CD4-positive, alpha-beta T cell treated with Interleukin-15 for 1 hour (primary cell): ENCODE measurements around the gene ATAD1.
"Not testable (repeated sequence)": the region's sequence is repeated elsewhere in the genome, so short reads cannot be mapped to it uniquely, and the experiment has no call there.

Experiments used
- DNase-seq: peaks from one replicate; pipeline ENCODE4 v3.0.0-alpha.2; 2020

Gene ATAD1

GRCh38 chr10:87750817-87751216 lies 67.2 kb downstream of the ATAD1 start:
- no peak for DNase-seq

GRCh38 chr10:87750001-87750671 lies 67.9 kb downstream of the ATAD1 start:
- no peak for DNase-seq

GRCh38 chr10:87748244-87748643 lies 69.8 kb downstream of the ATAD1 start:
- DNase-seq = not testable (repeated sequence)

GRCh38 chr10:87746911-87747310 lies 71.1 kb downstream of the ATAD1 start:
- DNase-seq = no peak

- DNase-seq = no peak
Measured at GRCh38 chr10:87744606-87745005, 73.4 kb downstream of the ATAD1 start.

GRCh38 chr10:87742992-87743610 lies 74.9 kb downstream of the ATAD1 start:
- DNase-seq = peak; percentile 32

DNA sequence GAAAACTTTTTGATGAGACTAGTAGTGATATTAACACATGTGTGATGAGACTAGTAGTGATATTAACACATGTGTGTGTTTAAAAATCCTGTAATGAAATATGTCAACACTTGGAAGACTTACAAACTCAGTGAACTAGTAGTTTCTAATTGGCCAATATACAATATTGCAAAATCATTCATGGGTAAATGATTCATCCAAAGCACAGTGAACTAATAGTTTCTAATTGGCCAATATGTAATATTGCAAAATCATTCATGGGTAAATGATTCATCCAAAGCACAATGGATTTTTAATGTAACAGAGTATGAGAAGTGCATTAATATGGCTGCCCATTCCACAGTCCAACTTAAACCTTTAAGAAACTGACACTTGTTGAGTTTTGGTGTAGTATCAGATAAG lies 77.8 kb downstream of the ATAD1 start:
- DNase-seq = no peak

DNA sequence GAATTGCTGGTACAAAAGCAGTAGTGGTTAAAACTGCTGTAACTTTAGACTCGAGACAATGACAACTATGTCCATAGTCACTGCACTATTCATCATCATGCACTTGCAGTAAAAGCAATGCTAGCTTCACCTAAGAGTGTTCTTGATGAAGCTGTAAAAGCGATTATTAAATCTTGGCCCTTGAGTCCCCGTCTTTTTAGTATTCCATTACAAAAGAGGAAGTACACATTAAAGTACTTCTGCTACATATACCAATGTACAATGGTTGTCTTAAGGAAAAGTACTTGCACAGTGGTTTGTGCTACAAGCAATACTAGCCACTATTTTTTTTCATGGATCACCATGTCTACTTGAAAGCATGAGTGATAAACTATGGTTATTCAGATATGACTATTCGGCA lies 78.3 kb downstream of the ATAD1 start:
- DNase-seq = no peak

DNA sequence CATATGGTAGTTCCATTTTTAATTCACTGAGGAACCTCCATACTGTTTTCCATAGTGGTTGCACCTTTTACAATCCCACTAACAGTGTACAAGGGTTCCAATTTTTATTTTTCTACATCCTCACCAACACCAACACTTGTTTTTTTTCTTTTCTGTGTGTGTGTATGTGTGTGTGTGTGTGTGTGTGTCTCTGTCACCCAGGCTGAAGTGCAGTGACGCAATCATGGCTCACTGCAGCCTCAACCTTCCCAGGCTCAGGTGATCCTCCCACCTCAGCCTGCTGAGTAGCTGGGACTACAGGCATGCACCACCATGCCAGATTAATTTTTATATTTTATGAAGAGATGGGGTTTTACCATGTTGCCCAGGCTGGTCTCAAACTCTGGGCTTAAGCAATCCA lies 79.8 kb downstream of the ATAD1 start:
- DNase-seq = not testable (repeated sequence)

DNA sequence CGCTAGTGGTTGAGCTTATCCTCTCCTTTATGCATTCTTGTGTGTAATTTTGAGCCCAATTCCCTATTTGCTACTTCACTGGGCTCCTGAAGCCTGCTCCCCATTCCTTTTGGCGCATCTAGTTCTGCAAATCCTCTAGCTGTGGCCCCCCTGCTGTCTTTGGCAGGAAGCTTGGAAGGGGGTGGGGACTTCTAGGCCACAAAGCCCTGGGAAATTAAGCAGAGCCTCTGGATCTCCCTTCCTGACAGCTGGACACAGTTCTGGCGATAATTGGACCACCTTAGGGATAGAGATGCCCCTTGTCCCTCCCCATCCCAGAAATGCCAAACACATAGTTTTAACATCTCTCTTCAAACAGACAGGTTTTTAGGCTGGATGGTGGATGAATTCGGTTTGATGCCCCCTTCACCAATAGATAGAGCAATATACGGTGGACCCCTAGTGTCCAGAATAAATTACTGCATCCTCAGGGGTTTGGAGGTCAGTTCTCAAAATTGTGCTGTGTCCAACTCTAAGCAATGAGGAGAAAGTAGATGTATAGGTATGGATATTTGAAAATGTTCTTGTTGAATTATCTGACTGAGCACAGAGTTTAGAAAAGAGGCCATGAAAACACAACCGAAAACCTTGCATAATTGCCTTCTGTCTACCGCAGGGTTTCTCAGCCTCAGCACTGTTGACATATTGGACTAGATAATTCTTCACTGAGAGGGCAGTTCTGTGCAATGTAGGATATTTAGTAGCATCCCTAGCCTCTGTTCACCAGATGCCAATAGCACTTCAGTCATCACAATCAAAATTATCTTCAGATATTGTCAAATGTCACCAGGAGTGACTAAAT lies 82.8 kb downstream of the ATAD1 start:
- no peak for DNase-seq

DNA sequence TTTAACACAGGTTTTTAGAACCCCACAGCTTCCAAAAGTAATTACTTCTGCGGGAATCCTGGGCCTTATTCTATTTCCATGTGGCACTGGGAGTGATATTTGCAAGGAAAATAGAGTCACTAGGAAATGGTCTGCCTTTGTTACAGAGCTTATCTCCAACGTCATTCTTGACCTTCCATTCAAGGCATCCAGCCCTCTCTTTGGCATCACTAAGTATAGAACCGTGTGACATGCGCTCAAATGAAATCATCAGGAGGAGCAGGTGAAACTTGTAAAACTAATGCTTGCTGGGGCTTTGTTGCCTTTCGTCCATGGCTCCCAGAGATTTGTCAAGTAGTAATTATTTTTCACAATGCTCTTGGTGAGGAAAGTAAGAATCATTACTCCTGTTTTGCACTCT lies 84.9 kb downstream of the ATAD1 start:
- DNase-seq = no peak

DNA sequence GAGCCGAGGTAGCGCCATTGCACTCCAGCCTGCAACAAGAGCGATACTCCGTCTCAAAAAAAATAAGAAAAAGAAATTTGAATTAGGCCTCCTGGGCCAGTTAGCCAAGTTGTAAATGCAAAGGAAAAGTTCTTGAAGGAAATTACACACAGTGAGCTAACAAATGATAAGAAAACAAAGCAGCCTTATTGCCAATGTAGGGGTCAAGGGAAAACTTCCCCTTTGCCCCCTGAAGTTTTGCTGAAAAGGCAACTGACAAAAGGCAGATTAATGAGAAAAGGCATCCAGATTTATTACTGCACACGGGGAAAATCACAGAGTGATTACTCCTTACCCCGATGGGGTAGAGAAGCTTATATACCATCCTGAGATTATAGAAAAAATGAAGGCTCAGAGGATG lies 88.1 kb downstream of the ATAD1 start:
- no peak for DNase-seq

GRCh38 chr10:87724789-87725188 lies 93.2 kb downstream of the ATAD1 start:
- no peak for DNase-seq

- no peak for DNase-seq
Measured at GRCh38 chr10:87723500-87723899, 94.5 kb downstream of the ATAD1 start.

DNA sequence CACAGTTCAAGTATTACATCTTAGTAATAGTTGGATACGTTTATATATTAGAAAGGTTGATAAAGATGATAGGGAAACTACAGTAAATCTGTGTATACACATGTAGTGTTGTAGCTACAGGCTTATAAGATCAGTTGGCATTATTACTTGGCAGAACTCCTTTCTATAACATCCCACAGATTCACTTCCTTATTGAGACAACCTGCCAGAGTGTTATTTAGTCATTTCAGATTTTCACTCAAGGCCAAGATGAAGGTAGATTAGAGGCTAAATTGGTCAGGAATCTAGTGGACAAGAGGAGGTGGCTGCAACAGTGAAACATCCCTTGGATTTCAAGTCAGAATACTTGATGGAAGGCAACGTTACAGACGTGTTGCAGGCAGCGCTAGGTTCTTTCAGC lies 95.3 kb downstream of the ATAD1 start:
- DNase-seq = no peak

DNA sequence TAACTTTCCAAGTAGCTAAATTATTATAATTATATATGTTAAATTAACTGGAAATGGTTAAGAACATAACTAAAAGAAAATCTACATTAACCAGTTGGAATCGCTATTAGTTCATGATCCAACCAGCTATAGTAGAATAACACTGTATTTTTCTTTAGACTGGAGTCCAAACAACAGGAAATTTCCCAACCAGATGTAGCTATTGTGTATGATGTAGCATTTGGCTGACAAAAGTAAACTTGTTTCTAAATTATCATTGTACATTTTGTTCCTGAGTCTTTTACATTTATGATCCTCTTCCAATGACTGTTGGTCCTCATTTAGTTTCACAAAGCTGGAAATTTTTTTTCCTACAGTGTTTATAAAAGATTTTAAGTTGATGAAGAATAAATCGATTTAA lies 96.2 kb downstream of the ATAD1 start:
- DNase-seq = no peak

DNA sequence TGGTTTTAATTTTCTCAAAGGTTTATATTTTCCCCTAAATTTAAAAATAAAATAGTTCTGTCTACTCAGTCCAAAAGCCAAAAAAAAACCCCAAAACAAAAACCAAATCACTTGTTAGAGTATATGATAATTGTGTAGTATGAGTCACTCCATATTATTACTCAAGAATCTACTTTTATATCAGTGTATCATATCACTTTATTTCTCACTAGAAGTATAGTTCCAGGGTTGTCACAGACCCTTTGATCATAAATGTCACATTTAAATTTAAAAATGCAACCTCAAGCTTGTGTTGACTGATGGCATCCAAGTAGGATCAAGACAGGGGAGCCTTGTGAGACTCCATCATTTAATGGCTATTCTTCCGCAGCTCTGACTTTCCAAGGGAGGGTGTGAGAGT lies 97.4 kb downstream of the ATAD1 start:
- no peak for DNase-seq

GRCh38 chr10:87716348-87716670 lies 101.7 kb downstream of the ATAD1 start:
- no peak for DNase-seq

DNA sequence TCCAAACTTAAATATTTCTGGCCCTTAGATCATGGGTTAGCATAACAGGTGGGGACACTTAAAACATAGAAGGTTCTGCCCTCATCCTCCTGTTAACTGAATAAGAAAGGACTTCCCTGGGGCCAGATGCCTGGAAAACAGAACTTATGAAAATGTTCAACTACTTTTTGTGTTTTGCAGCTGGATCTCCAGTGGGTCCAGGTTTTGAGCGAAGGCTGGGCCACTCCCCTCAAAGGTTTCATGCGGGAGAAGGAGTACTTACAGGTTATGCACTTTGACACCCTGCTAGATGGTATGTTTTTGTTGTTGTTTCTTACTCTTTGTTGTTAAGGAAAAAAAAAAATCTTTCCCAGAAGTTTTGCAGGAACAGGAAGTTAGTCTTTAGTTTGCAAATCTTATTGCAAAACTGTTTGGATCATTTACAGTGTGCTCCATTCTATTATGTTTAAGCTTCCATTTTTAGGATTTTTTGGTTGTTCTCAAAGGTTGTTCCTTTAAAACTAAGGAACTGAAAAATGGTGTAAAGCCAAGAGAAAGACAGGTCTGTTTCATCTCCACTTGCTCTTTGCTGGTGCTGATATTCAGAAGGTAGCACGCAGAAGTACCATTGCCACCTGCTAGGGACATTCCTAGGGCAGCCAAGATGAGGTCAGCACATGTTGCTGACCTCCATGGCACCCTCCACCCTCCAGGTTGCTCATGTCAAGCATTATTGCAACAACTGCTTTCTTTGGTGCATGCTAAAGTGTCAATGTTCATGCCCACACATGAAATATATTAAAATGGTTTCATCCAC lies 102.3 kb downstream of the ATAD1 start:
- DNase-seq = no peak

- DNase-seq = no peak
Measured at GRCh38 chr10:87713707-87714106, 104.3 kb downstream of the ATAD1 start.

DNA sequence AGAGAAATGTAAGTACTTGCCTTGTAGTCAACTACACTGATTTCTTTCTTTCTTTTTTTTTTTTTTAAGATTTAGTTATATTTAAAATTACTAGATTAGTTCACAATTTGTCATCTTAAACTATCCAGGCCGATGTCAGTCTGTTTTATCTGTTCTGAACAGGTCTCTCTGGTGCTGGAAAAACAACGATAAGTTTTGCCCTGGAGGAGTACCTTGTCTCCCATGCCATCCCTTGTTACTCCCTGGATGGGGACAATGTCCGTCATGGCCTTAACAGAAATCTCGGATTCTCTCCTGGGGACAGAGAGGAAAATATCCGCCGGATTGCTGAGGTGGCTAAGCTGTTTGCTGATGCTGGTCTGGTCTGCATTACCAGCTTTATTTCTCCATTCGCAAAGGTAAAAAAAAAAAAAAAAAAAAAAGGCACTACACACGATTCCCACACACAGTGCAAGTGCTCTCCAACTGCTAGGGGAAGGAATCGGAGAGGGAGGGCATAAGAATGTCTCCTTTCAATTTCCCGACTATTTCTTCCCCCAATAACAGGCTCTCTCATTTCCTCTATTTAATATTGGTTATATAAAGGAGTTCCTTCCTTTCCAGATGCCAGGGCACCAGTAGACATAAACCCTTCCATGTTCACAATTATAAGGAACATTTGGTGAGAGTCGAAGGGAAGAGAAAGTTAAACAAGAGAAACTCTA lies 105.0 kb downstream of the ATAD1 start:
- DNase-seq = no peak

DNA sequence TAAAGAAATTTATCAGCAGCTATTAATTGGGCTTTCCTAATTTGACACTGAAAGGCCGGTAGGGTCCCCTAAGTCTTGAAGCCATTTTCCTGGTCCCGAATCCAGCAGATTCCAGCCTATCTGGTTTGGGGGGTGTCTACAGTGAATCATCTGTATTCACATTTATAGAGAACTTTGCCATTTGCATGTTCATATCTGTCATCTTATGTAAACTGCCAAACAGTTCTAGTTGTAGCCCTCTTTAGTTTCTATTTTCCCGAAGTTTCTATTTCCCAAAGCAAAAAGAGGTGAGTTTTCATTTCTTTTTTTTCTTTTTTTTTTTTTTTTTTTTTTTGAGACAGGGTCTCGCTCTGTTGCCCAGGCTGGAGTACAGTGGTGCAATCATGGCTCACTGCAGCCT lies 110.8 kb downstream of the ATAD1 start:
- no peak for DNase-seq

DNA sequence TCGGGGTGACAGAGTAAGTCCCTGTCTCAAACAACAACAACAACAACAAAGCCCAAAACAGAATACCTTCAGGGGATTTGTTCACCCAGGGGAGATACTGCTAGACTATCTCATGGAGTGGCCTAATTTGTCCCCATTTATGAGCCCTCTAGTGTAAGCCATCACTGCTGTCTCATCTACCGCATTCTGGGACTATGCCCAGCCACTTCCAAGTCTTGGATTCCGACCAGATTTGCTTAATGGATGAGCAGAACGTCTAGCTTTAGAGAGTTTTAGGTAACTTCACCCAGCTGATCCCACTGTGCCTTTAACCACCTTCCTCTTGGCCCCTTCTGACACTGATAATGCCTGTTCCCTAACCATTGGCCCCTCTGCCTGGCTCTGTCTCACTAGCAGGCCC lies 111.3 kb downstream of the ATAD1 start:
- DNase-seq = no peak
